Prostate gland (tissue), 2 donors: ENCODE measurements around the gene NIPAL4.

Experiments used
- POLR2A ChIP-seq: fragments of 450-650 bp; IDR thresholded peaks from one replicate; pipeline ENCODE4 v1.6.1; 2016; ENCODE audit warnings: antibody characterized with exemption, mild to moderate bottlenecking
- POLR2AphosphoS5 ChIP-seq: sonication (generic); formaldehyde crosslinking; IDR thresholded peaks from one replicate; pipeline ENCODE4 v1.6.1; 2017; ENCODE audit warnings: antibody characterized with exemption
- TF ChIP-seq, protein P1 (sequence below), 4 experiments: fragments of 200-600 bp in 2 of 4; fragments of 450-650 bp in 2 of 4; sonication (generic) in 2 of 4; IDR thresholded peaks; 1 replicate in 3 of 4; 2 replicates in 1 of 4; pipeline ENCODE4 v1.5.1; 2016 to 2019; ENCODE audit warnings: antibody characterized with exemption in 4 of 4, mild to moderate bottlenecking in 2 of 4, moderate library complexity in 2 of 4

DNA sequence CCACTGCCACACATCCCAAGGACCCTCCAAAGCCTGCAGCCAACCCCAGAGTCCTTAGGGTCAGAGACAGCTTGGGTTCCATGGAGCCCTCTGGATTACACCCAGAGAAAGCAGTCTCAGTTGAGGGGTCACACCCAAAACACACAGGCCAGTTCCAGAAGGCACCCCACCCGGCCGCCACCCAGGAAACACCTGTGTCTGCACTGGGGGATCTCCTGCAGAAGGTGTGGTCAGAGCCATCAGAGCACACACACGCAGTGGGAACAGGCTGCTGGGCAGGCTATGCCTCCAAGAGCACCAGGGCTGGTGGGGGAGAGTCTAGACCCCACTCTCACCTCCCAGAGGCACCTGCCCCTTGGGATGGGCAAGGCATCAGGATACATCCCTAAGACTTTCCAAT, 27.3 kb downstream of the NIPAL4 start:
- TF ChIP-seq, protein P1, sequence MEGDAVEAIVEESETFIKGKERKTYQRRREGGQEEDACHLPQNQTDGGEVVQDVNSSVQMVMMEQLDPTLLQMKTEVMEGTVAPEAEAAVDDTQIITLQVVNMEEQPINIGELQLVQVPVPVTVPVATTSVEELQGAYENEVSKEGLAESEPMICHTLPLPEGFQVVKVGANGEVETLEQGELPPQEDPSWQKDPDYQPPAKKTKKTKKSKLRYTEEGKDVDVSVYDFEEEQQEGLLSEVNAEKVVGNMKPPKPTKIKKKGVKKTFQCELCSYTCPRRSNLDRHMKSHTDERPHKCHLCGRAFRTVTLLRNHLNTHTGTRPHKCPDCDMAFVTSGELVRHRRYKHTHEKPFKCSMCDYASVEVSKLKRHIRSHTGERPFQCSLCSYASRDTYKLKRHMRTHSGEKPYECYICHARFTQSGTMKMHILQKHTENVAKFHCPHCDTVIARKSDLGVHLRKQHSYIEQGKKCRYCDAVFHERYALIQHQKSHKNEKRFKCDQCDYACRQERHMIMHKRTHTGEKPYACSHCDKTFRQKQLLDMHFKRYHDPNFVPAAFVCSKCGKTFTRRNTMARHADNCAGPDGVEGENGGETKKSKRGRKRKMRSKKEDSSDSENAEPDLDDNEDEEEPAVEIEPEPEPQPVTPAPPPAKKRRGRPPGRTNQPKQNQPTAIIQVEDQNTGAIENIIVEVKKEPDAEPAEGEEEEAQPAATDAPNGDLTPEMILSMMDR (IDR thresholded peaks at IDR 0.05) = no peak
- TF ChIP-seq POLR2A (no peak), POLR2AphosphoS5 (no peak)
